UCSD-AML1 (cell line): ENCODE data around the gene ORAI2.
"Not testable (repeated sequence)": the region's sequence is repeated elsewhere in the genome, so short reads cannot be mapped to it uniquely, and the experiment has no call there.

Experiments
- DNase-seq: peaks from one replicate; lab custom pipeline; 2025; ENCODE audit not compliant: unreplicated experiment; lab: John Stamatoyannopoulos, UW

ORAI2 gene

DNA sequence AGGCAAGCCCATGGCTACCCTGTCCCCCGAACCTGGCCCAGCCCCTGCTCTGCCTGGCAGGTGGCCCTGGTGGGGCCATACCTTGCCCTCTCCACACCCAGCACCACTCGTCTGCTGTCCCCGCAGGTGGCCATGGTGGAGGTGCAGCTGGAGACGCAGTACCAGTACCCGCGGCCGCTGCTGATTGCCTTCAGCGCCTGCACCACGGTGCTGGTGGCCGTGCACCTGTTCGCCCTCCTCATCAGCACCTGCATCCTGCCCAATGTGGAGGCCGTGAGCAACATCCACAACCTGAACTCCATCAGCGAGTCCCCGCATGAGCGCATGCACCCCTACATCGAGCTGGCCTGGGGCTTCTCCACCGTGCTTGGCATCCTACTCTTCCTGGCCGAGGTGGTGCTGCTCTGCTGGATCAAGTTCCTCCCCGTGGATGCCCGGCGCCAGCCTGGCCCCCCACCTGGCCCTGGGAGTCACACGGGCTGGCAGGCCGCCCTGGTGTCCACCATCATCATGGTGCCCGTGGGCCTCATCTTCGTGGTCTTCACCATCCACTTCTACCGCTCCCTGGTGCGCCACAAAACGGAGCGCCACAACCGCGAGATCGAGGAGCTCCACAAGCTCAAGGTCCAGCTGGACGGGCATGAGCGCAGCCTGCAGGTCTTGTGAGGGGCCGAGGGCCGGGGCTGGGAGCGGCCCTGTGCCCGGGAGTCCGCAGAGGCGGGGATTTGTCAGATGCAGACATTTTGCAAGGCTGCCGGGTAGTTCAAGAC lies 13.2 kb downstream of the ORAI2 start:
- no peak for DNase-seq

DNA sequence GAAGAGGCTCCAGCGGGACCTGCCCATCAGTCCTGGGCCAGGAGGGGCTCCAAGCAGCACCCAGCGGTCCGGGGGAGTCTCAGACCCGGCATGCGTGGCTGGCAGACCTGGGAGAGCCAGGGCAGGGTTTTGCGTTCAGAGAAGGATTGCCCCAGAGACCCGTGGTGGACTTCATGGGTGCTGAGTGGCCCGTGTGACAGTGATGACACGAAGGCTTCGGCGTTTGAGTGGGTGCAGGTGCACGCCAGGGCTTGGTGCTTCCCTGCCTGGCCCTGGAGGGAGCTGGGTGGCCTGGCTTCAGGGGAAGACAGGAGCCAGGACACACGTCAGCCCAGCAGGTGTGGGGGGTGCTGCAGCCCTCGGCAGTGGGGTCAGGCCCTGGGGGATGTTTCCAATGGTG lies 13.9 kb downstream of the ORAI2 start:
- DNase-seq, result no peak

DNA sequence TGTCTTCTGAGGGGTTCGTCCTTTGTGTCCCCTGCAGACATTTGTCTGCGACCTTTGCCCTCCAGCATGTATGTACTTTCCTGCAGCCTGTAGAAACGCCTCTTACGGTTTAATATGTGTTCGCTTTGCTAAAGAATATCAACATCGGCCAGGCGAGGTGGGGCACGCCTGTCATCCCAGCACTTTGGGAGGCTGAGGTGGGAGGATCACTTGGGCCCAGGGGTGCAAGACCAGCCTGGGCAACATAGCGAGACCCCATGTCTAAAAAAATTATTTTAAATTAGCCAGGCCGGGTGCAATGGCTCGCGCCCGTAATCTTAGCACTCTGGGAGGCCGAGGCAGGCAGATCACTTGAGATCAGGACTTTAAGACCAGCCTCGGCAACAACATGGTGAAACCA lies 15.8 kb downstream of the ORAI2 start:
- no peak for DNase-seq

DNA sequence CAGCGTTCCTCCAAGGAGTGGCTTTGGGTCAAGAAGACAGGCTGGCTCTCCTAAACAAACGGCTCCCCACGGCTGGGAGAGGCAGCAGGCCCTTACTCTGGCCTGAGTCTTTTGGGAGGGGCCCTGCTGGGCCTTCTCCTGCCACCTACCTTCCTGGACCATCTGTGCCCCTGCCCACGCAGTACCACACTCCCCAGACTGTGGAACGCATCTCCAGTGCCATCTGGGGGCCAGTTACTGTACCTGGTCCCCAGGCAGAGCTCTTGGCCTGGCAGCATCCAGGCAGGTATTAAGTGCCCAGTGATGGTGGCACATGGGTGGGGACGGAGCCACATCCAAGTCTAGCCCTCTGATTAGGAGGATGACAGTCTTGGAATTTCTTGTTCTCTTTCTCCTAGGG lies 16.9 kb downstream of the ORAI2 start:
- DNase-seq, result peak; percentile 7

DNA sequence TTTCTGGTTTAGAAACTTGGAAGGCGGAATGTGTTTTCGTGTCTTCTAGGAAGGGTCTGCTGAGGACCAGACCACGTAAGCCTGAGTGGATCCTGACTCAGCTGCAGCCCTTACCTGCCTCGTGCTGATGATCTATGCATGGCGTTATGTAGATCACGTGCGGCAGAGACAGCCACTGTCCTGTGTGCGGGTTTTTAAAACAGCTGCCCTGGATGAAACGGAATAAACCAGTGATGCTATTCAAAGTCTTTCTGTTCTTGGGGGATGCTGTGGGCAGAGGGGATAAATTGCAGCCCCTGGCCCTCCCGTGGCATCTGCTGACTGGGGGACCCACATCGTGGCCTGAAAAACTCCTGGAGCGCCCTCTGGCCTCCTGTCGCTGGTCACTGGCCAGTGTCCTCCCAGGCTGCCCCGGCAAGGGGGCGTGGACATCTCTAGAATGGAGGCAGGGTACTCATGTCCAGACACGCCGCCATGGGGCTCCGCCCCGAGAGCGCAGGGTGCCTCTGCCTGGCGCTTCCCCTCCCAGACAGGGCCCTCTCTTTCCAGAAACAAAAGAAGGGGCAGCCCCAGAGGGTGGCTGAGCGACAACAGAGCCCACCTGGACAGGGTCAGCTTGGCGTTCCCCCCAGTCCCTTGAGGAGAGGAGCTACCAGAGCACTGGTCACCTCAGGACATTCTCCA lies 18.1 kb downstream of the ORAI2 start:
- no peak for DNase-seq

DNA sequence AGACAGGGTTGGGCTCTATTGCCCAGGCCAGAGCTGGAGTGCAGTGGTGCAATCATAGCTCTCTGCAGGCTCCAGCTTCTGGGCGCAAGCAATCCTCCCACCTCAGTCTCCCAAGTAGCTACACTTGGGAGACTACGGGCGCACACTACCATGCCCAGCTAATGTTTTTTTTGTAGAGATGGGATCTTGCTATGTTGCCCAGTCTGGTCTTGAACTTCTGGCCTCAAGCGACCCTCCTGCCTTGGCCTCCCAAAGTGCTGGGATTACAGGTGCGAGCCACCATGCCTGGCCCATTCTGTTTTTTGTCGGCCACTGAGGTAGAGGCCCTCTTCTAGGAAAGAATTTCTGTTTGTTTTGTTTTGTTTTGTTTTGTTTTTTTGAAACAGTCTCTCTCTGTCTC lies 19.1 kb downstream of the ORAI2 start:
- no peak for DNase-seq

DNA sequence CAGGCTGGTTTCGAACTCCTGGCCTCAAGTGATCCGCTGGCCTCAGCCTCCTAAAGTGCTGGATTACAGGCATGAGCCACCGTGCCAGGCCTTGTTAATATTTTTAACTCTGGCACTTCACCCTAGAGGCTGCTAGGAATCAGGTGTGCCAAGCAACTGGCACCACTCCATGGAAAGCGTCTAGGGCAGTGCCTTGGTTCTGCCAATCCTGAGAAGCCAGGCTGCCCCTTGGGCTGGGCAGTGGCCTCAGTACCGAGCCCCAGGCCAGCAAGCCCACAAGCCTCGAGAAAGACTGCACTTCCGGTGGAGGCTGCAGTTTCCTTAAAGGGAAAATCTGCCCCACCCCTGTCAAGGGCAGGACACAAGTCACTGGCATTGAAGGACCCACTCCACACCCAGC lies 19.9 kb downstream of the ORAI2 start:
- DNase-seq, result no peak

DNA sequence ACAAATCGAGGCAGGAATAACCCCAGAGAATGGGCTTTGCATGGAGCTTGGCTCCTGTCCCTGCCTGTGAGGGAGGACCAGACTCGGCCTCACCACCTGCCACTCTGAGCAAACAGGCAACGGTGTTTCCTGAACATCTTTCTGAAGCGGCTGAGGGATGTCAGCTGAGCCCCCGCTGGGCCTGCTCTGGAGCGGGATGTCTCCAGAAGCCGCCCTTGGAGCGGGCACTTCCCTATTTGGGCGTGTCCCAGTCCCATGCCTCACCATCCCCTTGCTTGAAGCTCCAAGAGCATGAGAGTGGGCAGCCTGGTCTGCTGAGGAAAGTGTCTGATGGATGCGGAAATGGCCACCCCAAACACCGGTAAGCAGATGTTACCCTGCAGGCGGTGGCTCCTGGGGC lies 21.1 kb downstream of the ORAI2 start:
- DNase-seq, result no peak

DNA sequence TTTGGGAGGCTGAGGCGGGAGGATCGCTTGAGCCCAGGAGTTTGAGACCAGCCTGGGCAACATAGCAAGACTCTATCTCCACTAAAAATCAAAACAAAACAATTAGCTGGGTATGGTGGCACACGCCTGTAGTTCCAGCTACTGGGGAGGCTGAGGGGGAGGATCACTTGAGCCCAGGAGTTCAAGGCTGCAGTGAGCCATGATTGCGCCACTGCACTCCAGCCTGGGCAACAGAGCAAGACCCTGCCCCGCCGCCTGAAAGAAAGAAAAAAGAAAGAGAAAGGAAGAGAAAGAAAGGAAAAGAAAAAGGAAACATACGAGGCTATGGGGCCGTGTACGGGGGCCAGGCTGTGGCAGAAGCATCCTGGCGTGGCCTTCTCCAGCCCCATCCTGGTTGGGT lies 21.6 kb downstream of the ORAI2 start:
- DNase-seq, result not testable (repeated sequence)

DNA sequence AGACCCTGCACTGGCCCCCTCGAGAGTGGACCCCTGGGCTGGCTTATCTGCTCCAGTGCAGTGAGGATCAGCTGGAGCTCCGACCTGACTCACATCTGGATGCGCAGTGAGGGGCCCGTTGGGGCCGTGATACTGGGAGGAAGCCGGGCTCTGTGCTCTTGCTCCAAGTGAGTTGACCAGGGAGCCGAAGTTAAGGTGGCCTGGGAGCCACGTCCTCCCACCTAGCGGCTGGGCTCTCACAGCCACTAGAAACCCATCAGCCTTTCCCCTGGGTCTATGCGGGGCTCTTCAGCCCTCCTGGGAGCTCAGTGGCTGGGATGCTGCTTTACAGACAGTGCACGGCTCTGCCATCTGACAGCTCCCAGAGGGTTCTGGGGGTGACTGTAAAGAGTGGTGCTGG lies 22.2 kb downstream of the ORAI2 start:
- no peak for DNase-seq

DNA sequence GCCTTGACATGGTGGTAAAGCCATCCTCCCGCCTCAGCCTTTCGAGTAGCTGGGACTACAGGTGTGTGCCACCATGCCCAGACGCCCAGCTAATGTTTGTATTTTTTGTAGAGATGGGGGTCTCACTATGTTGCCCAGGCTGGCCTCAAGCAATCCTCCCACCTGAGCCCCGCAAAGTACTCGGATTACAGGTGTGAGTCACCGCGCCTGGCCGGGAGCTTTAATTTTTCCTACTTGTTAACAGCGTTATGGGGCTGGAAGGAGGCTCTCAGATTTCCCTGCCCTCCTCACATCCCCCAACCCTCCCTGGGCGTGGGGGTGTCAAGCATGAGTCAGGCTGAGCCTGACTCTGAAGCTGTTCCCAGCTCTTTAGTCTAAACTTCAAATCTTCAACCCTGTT lies 23.0 kb downstream of the ORAI2 start:
- DNase-seq, result no peak

DNA sequence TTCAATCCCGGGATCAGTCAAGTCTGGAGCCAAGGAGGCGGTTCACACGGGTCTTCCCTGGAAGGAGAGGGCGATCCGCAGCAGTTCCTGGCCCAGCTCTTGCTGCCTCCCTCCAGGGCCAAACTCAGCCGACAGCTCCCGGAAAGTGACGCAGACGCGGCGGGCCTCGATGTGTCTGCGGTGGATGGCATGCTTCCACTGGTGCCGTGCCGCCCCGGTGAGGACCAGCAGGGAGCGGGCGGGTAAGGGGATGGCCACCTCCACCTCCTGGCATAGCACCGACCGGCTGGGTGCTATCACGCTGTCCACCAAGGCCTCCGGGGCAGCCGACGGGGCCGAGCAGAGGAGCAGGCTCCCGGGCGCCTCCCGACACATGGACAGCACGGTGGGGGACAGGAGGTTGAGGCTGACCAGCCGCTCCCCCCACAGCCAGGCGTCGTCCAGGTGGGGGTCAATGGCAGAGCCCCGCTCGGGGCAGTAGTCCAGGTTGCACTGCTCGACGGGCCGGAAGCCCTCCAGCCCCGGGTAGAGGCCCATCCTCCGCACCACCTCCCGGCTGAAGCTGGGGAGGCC lies 24.1 kb downstream of the ORAI2 start:
- no peak for DNase-seq

DNA sequence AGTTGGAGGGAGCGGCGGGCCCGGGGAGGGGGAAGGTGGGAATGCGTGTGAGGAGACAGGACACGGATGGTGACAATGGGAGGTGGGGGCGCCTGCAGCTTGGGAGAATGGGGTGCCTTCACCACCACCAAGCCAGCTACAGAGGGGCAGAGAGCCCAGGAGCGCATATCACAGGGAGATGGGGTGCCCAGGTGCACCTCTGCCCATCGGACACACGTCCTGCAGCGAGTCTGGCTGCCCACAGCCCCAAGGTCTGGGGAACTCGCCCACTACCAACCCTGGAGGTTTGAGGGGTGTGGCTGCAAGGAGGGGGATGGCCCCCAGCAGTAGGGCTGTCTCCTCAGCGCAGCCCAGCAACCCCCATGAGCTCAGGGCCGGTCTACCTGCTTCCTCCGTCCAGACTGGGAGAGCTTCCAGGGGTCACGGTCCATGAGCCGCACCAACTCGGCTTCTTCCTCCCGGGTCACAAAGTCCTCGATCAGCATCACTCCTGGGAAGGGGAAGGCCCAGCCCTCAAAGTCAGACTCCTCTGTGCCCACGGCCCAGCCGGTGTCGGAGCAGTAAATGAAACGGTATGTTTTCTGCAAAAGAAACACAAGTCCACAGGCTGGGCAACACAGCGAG lies 26.0 kb downstream of the ORAI2 start:
- DNase-seq, result no peak

DNA sequence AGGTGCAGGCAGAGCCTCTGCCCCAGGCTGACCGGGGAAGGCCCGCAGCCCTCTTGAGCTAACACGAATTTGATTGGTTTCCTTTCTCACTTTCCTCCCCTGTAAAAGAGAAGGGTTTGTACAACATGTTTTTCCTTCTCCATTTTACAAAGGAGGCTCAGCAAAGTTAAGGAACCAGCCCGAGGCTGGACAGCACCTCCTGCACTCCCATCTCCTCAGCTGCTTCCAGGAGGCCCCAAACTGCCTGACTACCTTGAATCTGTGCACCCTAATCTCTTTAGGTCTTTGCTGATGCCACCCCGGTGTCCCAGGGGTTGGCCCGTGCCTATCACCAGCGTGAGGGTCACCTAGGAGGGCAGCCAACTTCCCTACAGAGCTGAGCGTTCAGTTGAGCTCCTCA lies 27.1 kb downstream of the ORAI2 start:
- DNase-seq, result no peak

DNA sequence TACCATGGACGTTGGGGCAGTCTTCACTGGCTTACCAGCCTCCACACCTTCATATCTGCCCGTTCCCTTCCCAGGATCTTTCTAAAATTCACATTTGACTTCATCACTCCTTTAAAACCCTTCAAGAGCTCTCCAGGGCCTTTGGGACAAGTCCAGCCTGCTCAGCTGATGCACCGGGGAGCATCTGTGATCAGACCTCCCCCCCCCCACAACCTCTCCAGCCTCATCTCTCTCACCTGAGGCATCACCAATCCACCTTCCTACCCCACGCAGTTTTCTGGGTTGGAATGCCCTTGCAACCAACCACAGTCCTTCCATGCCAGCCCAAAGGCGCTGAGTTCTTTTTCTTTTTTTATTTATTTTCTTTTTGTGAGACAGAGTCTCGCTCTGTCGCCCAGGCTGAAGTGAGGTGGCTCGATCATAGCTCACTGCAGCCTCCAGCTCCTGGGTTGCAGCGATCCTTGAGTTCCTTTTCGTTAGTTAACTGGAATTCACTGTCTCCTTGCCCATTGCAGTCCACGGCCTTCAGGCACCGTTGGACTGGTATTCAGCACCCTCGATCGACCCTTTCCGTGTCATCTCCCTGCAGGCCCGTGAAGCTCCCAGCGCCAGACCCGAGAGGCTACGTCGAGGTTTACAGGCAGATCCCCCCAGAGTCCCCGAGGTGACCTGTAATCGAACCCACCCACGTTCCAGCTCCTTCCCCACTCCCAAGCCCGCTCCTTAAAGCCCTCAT lies 30.6 kb downstream of the ORAI2 start:
- DNase-seq, result peak; percentile 24

DNA sequence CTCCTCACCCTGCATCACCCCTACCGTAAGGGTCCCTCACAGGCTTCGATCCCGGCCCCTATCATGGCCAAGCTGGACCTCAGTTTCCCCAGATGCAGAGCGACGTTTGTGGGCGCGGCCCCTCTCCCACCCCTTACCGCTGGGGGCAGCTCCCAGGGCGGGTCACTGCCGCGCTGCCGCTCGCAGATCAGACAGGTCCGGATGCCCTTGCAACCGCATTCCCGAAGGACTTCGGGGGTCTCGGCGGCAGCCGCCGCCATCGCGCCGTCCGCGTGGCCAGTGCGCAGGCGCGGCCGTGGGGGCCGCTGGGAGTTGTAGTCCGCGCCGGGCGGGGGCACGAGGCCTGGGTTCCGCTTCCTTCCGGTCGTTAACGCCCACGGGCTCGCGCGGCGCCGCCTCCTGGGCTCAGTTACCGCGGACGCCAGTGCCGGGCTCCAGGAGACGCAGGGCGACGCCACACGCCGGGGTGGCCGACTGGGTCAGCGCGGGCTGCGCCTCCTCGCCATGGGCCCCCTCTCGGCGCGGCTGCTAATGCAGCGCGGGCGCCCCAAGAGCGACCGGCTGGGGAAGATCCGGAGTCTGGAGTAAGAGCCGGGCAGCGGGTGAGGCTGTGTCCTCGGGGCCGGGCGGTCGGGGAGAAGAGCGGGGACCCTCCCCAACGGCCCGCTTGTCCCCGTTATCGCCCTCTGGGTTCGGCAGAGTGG lies 31.4 kb downstream of the ORAI2 start, which contains the start of the genes ALKBH4 and LRWD1:
Gene ALKBH4, minus strand, starts transcription at position 287 of the 704 bp plus-strand sequence. Its CDS starts 27 bp downstream, at position 260.
Gene LRWD1, plus strand, starts transcription at position 408 of the 704 bp plus-strand sequence. Its CDS starts 97 bp downstream, at position 505.
- peak; percentile 87 for DNase-seq

DNA sequence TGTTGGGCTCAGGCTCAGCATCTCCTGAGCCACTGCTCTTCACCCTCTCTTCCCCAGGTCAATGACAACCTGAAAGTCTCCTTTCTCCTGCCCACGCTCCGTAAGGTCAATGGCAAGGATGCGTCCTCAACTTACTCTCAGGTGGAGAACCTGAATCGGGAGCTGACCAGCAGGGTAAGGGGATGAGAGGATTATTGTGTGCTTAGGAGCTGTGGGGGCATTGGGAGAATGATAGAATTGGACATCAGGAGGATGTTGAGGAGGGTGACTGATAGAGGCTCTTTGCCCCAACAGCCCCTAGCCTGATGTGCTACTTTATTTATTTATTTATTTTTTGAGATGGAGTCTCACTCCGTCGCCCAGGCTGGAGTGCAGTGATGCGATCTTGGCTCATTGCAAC lies 32.7 kb downstream of the ORAI2 start:
- DNase-seq, result no peak

DNA sequence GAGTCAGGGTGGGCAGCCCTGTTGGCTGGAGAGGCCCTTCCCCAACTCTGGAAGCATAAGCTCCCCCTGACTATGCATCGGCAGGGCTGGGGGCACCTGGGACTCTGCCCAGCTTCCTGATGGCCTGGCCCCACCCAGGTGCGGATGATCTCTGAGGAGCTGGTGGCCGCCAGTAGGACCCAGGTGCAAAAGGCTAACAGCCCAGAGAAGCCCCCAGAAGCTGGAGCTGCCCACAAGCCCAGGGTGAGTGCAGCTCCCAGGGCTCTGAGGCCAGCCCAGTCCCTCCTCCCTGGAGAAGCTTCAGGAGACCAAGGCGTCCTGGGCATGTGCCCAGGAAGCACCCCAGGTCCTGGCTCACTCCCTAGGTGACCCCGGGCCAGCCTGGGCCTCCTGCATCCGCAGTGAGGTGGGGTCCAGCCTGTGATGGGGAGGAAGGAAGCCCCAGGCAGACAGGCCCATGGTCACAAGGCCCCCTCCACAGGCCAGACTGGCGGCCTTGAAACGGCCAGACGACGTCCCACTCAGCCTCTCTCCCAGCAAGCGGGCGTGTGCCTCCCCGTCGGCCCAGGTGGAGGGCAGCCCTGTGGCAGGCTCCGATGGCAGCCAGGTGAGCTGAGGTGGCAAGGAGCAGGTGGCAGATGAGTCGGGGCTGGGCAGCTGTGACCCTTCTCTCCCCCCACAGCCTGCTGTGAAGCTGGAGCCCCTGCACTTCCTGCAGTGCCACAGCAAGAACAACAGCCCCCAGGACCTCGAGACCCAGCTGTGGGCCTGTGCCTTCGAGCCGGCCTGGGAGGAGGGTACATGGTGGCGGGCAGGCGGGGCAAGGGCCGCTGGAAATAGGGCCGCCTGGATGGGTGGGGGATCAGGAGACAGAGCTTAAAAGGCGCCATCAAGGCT lies 34.5 kb downstream of the ORAI2 start:
- no peak for DNase-seq
